Measurements from ENCODE around the gene SLC6A18.

GRCh38 chr5:1252681-1253080 lies 27.5 kb downstream of the SLC6A18 start:
- TF ChIP-seq RAD21 (IDR thresholded peaks at IDR 0.05; ENCODE audit: low read length) (no peak), POLR2A (IDR thresholded peaks at IDR 0.05; ENCODE audit: low read depth, low read length) (no peak), RFX5 (IDR thresholded peaks at IDR 0.05; ENCODE audit: low read depth, low read length) (no peak), MAFK (IDR thresholded peaks at IDR 0.05; ENCODE audit: low read depth, low read length) (no peak), MXI1 (IDR thresholded peaks at IDR 0.05; ENCODE audit: borderline replicate concordance, low read depth, low read length) (no peak), CHD1 (IDR thresholded peaks at IDR 0.05; ENCODE audit: low read depth, low read length) (no peak), MAZ (IDR thresholded peaks at IDR 0.05; ENCODE audit: borderline replicate concordance, low read depth, low read length) (no peak), FOS (IDR thresholded peaks at IDR 0.05; ENCODE audit: low read depth, low read length) (no peak), ELK1 (IDR thresholded peaks at IDR 0.05; ENCODE audit: borderline replicate concordance, low read depth, low read length) (no peak), RCOR1 (IDR thresholded peaks at IDR 0.05; ENCODE audit: insufficient replicate concordance, low read length) (no peak), BHLHE40 (IDR thresholded peaks at IDR 0.05; ENCODE audit: low read depth, low read length) (no peak), SMC3 (IDR thresholded peaks at IDR 0.05; ENCODE audit: low read depth, low read length) (no peak)
- TF ChIP-seq, protein P1, sequence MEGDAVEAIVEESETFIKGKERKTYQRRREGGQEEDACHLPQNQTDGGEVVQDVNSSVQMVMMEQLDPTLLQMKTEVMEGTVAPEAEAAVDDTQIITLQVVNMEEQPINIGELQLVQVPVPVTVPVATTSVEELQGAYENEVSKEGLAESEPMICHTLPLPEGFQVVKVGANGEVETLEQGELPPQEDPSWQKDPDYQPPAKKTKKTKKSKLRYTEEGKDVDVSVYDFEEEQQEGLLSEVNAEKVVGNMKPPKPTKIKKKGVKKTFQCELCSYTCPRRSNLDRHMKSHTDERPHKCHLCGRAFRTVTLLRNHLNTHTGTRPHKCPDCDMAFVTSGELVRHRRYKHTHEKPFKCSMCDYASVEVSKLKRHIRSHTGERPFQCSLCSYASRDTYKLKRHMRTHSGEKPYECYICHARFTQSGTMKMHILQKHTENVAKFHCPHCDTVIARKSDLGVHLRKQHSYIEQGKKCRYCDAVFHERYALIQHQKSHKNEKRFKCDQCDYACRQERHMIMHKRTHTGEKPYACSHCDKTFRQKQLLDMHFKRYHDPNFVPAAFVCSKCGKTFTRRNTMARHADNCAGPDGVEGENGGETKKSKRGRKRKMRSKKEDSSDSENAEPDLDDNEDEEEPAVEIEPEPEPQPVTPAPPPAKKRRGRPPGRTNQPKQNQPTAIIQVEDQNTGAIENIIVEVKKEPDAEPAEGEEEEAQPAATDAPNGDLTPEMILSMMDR (conservative IDR thresholded peaks at IDR 0.05; ENCODE audit: low read depth, low read length), result no peak
- TF ChIP-seq, protein P2, sequence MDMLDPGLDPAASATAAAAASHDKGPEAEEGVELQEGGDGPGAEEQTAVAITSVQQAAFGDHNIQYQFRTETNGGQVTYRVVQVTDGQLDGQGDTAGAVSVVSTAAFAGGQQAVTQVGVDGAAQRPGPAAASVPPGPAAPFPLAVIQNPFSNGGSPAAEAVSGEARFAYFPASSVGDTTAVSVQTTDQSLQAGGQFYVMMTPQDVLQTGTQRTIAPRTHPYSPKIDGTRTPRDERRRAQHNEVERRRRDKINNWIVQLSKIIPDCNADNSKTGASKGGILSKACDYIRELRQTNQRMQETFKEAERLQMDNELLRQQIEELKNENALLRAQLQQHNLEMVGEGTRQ (IDR thresholded peaks at IDR 0.05; ENCODE audit: low read depth, low read length), result no peak
